ENCODE data around the gene VOPP1.
"Not testable (repeated sequence)": the region's sequence is repeated elsewhere in the genome, so short reads cannot be mapped to it uniquely, and the experiment has no call there.

Gene VOPP1

GRCh38 chr7:55572378-55573233 lies at the start of gene VOPP1:
Gene VOPP1 (minus strand): TSS chr7:55572502. CDS start chr7:55572324, 178 bp downstream.
- peak in 1 of 3 donors; percentile 47 for DNase-seq (ENCODE audit: low read depth in 3 of 3)

- DNase-seq (ENCODE audit: low read depth in 3 of 3): no peak
Observed at GRCh38 chr7:55618913-55619312, 46.6 kb upstream of the VOPP1 start.

- not testable (repeated sequence) for DNase-seq (ENCODE audit: low read depth in 3 of 3)
Observed at GRCh38 chr7:55614365-55615064, 42.2 kb upstream of the VOPP1 start.

GRCh38 chr7:55609726-55610125 lies 37.4 kb upstream of the VOPP1 start:
- DNase-seq (ENCODE audit: low read depth in 3 of 3): not testable (repeated sequence)

- not testable (repeated sequence) for DNase-seq (ENCODE audit: low read depth in 3 of 3)
Observed at GRCh38 chr7:55605661-55606060, 33.4 kb upstream of the VOPP1 start.

- DNase-seq (ENCODE audit: low read depth in 3 of 3): not testable (repeated sequence)
Observed at GRCh38 chr7:55597944-55598499, 25.7 kb upstream of the VOPP1 start.

- not testable (repeated sequence) for DNase-seq (ENCODE audit: low read depth in 3 of 3)
Observed at GRCh38 chr7:55597214-55597739, 25.0 kb upstream of the VOPP1 start.

- no peak for DNase-seq (ENCODE audit: low read depth in 3 of 3)
Observed at GRCh38 chr7:55595511-55595910, 23.2 kb upstream of the VOPP1 start.

GRCh38 chr7:55594870-55595269 lies 22.6 kb upstream of the VOPP1 start:
- no peak for DNase-seq (ENCODE audit: low read depth in 3 of 3)

GRCh38 chr7:55594414-55594813 lies 22.1 kb upstream of the VOPP1 start:
- no peak for DNase-seq (ENCODE audit: low read depth in 3 of 3)

- DNase-seq (ENCODE audit: low read depth in 3 of 3): peak; percentile 59 to 74 (median 68)
Observed at GRCh38 chr7:55593515-55594318, 21.4 kb upstream of the VOPP1 start.

GRCh38 chr7:55593172-55593514 lies 20.8 kb upstream of the VOPP1 start:
- no peak for DNase-seq (ENCODE audit: low read depth in 3 of 3)

- no peak for DNase-seq (ENCODE audit: low read depth in 3 of 3)
Observed at GRCh38 chr7:55592492-55592891, 20.2 kb upstream of the VOPP1 start.

GRCh38 chr7:55591282-55591931 lies 19.1 kb upstream of the VOPP1 start:
- DNase-seq (ENCODE audit: low read depth in 3 of 3): no peak

GRCh38 chr7:55590517-55591281 lies 18.4 kb upstream of the VOPP1 start:
- no peak for DNase-seq (ENCODE audit: low read depth in 3 of 3)

GRCh38 chr7:55589905-55590304 lies 17.6 kb upstream of the VOPP1 start:
- DNase-seq (ENCODE audit: low read depth in 3 of 3): no peak

GRCh38 chr7:55588976-55589604 lies 16.8 kb upstream of the VOPP1 start:
- no peak for DNase-seq (ENCODE audit: low read depth in 3 of 3)

- DNase-seq (ENCODE audit: low read depth in 3 of 3): no peak
Observed at GRCh38 chr7:55588379-55588699, 16.0 kb upstream of the VOPP1 start.

- DNase-seq (ENCODE audit: low read depth in 3 of 3): no peak
Observed at GRCh38 chr7:55587687-55588378, 15.5 kb upstream of the VOPP1 start.

Data from stimulated activated CD4-positive, alpha-beta T cell treated with anti-CD3 and anti-CD28 coated beads, TNF-alpha, amount 100 ng/mL, for 48 hours (primary cell).